ENCODE measurements around the gene PKIB.
"Not testable (repeated sequence)": the region's sequence is repeated elsewhere in the genome, so short reads cannot be mapped to it uniquely, and the experiment has no call there.

PKIB gene

GRCh38 chr6:122713138-122713537, 102.9 kb downstream of the PKIB start:
- DNase-seq: no peak

GRCh38 chr6:122714059-122714458, 103.9 kb downstream of the PKIB start:
- DNase-seq: no peak

GRCh38 chr6:122715725-122716124, 105.5 kb downstream of the PKIB start:
- no peak for DNase-seq

GRCh38 chr6:122717350-122717749, 107.1 kb downstream of the PKIB start:
- DNase-seq: peak; percentile 76

- no peak for DNase-seq
These were observed 108.4 kb downstream of the PKIB start for GRCh38 chr6:122718616-122719015.

- no peak for DNase-seq
These were observed 109.0 kb downstream of the PKIB start for GRCh38 chr6:122719176-122719575.

- DNase-seq: no peak
These were observed 112.5 kb downstream of the PKIB start for GRCh38 chr6:122722746-122723145.

- DNase-seq: peak; percentile 98
These were observed 116.4 kb downstream of the PKIB start for GRCh38 chr6:122726649-122727048.

- no peak for DNase-seq
These were observed 117.0 kb downstream of the PKIB start for GRCh38 chr6:122727244-122727643.

GRCh38 chr6:122730334-122730733, 120.1 kb downstream of the PKIB start:
- no peak for DNase-seq

GRCh38 chr6:122730775-122731386, 120.7 kb downstream of the PKIB start:
- DNase-seq: peak; percentile 75

- DNase-seq: peak; percentile 64
These were observed 123.1 kb downstream of the PKIB start for GRCh38 chr6:122733259-122733658.

GRCh38 chr6:122734529-122735395, 124.6 kb downstream of the PKIB start:
- DNase-seq: peak; percentile 40

GRCh38 chr6:122735582-122735981, 125.4 kb downstream of the PKIB start:
- DNase-seq: peak; percentile 83

GRCh38 chr6:122736163-122736562, 126.0 kb downstream of the PKIB start:
- peak; percentile 78 for DNase-seq

- DNase-seq: peak; percentile 49
These were observed 126.4 kb downstream of the PKIB start for GRCh38 chr6:122736616-122737015.

GRCh38 chr6:122740091-122740490, 129.9 kb downstream of the PKIB start:
- no peak for DNase-seq

GRCh38 chr6:122740936-122741335, 130.7 kb downstream of the PKIB start:
- no peak for DNase-seq

GRCh38 chr6:122744247-122744646, 134.0 kb downstream of the PKIB start:
- DNase-seq: peak; percentile 11

- DNase-seq: not testable (repeated sequence)
These were observed 134.7 kb downstream of the PKIB start for GRCh38 chr6:122744856-122745255.

- no peak for DNase-seq
These were observed 136.5 kb downstream of the PKIB start for GRCh38 chr6:122746688-122747087.

- DNase-seq: no peak
These were observed 137.4 kb downstream of the PKIB start for GRCh38 chr6:122747573-122747972.

GRCh38 chr6:122748945-122749344, 138.7 kb downstream of the PKIB start:
- DNase-seq: not testable (repeated sequence)

GRCh38 chr6:122749451-122750050, 139.3 kb downstream of the PKIB start:
- no peak for DNase-seq
